ENCODE data around the gene PPP1R3F.

PPP1R3F gene

DNA sequence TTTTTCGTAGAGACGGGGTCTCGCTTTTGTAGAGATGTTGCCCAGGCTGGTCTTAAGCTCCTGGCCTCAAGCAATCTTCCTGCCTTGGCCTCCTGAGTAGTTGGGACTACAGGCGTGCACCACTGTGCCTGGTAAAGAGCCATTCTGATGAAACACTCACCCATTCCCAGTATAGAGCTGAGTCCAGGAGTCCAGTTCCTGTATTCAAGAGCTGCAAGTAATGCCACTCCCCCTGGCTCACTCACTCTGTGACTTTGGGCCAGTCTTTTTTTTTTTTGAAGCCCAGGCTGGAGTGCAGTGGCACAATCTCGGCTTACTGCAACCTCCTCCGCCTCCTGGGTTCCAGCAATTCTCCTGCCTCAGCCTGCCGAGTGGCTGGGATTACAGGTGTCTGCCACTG is 30.9 kb upstream of the PPP1R3F start:
- TF ChIP-seq, protein P1, sequence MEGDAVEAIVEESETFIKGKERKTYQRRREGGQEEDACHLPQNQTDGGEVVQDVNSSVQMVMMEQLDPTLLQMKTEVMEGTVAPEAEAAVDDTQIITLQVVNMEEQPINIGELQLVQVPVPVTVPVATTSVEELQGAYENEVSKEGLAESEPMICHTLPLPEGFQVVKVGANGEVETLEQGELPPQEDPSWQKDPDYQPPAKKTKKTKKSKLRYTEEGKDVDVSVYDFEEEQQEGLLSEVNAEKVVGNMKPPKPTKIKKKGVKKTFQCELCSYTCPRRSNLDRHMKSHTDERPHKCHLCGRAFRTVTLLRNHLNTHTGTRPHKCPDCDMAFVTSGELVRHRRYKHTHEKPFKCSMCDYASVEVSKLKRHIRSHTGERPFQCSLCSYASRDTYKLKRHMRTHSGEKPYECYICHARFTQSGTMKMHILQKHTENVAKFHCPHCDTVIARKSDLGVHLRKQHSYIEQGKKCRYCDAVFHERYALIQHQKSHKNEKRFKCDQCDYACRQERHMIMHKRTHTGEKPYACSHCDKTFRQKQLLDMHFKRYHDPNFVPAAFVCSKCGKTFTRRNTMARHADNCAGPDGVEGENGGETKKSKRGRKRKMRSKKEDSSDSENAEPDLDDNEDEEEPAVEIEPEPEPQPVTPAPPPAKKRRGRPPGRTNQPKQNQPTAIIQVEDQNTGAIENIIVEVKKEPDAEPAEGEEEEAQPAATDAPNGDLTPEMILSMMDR (IDR thresholded peaks at IDR 0.05; ENCODE audit: borderline replicate concordance, insufficient read depth, low read depth, low read length): no peak
- no peak overlapping the region for H3K4me3 ChIP-seq (ENCODE audit: low read depth, low read length)

- TF ChIP-seq, protein P1 (IDR thresholded peaks at IDR 0.05; ENCODE audit: borderline replicate concordance, insufficient read depth, low read depth, low read length): no peak
- no peak overlapping the region for H3K4me3 ChIP-seq (ENCODE audit: low read depth, low read length)
Observed at GRCh38 chrX:49242545-49243066, 27.0 kb upstream of the PPP1R3F start.

GRCh38 chrX:49243166-49243565 is 26.4 kb upstream of the PPP1R3F start:
- TF ChIP-seq, protein P1 (IDR thresholded peaks at IDR 0.05; ENCODE audit: borderline replicate concordance, insufficient read depth, low read depth, low read length): no peak
- no peak overlapping the region for H3K4me3 ChIP-seq (ENCODE audit: low read depth, low read length)

DNA sequence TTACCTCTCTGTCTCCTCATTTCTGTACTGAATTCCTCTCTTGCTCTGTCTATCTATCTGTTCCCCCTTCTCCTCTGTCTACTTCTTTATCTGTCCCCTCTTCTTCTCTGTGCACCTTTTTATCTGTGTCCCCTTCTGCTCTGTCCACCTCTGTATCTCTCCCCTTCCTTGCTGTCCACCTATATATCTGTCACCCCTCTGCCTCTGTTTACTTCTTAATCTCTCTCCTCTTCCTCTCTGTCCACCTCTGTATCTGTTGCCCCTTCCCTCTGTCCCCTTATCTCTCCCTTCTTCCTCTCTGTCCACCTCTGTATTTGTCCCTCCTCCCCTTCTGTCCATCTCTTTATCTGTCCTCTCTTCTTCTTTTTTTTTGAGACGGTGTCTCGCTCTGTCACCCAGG is 25.4 kb upstream of the PPP1R3F start:
- TF ChIP-seq, protein P1 (IDR thresholded peaks at IDR 0.05; ENCODE audit: borderline replicate concordance, insufficient read depth, low read depth, low read length): no peak
- no peak overlapping the region for H3K4me3 ChIP-seq (ENCODE audit: low read depth, low read length)

- TF ChIP-seq, protein P1 (IDR thresholded peaks at IDR 0.05; ENCODE audit: borderline replicate concordance, insufficient read depth, low read depth, low read length): no peak
- no peak overlapping the region for H3K4me3 ChIP-seq (ENCODE audit: low read depth, low read length)
Observed at GRCh38 chrX:49246541-49246940, 23.1 kb upstream of the PPP1R3F start.

DNA sequence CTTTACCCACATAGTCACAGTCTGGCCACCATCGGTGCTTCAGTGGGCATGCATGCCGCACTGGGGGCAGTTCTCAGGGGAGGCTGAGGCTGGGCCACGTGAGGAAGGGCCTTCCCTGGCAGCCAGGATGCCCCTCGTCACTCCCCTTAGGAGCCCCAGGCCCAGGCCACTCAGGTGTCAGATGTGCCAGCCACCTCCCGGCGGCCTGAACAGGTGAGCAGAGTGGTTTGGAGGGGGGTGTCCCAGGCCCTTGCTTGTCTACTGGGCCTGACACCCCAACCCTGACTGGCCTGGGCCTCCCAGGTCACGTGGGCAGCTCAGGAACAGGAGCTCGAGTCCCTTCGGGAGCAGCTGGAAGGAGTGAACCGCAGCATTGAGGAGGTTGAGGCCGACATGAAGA is 22.2 kb upstream of the PPP1R3F start:
- H3K4me3 ChIP-seq (ENCODE audit: low read depth, low read length): no peak overlapping the region

More for the DNA sequence above, 22.2 kb upstream of the PPP1R3F start:
- TF ChIP-seq, protein P1 (IDR thresholded peaks at IDR 0.05; ENCODE audit: borderline replicate concordance, insufficient read depth, low read depth, low read length): no peak

Measured in GM12875 (cell line).